Caco-2 (cell line): ENCODE results near the gene JAK1. TPM values are rescaled to one million over a fixed set of nuclear protein-coding genes. Genes with fewer than 3 reads are reported as not detected.

Source experiments
- BruUV-seq: library from RNA; stranded (reverse); fragments of 400-500 nt; replicated peaks from 2 replicates; lab custom pipeline; 2021; lab: Mats Ljungman, UMichigan
- CTCF ChIA-PET: fragments of 300-600 bp; sonication (Branson Sonifier 250); formaldehyde crosslinking; loops from one replicate; lab custom pipeline; 2022; ENCODE audit warnings: antibody characterized with exemption; lab: Charles Lee
- POLR2A ChIA-PET: fragments of 300-600 bp; sonication (Branson Sonifier 250); formaldehyde crosslinking; loops from one replicate; lab custom pipeline; 2022; ENCODE audit warnings: antibody characterized with exemption; lab: Charles Lee
- DNase-seq, 2 experiments: peaks; one replicate each; pipeline versions ENCODE4 v3.0.0 to v3.0.0-alpha.2; 2020 to 2022
- H3K27me3 ChIP-seq: replicated peaks from 2 replicates; pipeline ENCODE4 v1.6.0; 2011; ENCODE audit warnings: low read length; ENCODE audit not compliant: control insufficient read depth, insufficient read depth
- H3K36me3 ChIP-seq: 2 replicates; pipeline ENCODE4 v1.5.1; 2011; ENCODE audit warnings: low read length; ENCODE audit not compliant: control insufficient read depth, insufficient read depth
- H3K4me1 ChIP-seq: fragments of 250-450 bp; sonication (Bioruptor Pico); 2 replicates; pipeline ENCODE4 v1.5.1; 2020; ENCODE audit warnings: mild to moderate bottlenecking
- H3K4me3 ChIP-seq: 2 replicates; pipeline ENCODE4 v1.5.1; 2011; ENCODE audit warnings: low read depth, mild to moderate bottlenecking, control low read depth, low read length
- H3K9me3 ChIP-seq: fragments of 250-450 bp; sonication (Bioruptor Pico); 2 replicates; pipeline ENCODE4 v1.5.1; 2020; ENCODE audit warnings: mild to moderate bottlenecking, moderate library complexity
- H3K27ac Mint-ChIP-seq: one replicate; pipeline ENCODE4 v1.8.0; 2022; ENCODE audit warnings: mixed read lengths; ENCODE audit not compliant: unreplicated experiment
- H3K27me3 Mint-ChIP-seq: one replicate; pipeline ENCODE4 v1.8.0; 2022; ENCODE audit warnings: mixed read lengths; ENCODE audit not compliant: insufficient read depth, unreplicated experiment
- H3K36me3 Mint-ChIP-seq: one replicate; pipeline ENCODE4 v1.8.0; 2022; ENCODE audit warnings: mild to moderate bottlenecking, mixed read lengths; ENCODE audit not compliant: insufficient read depth, unreplicated experiment
- H3K4me1 Mint-ChIP-seq: one replicate; pipeline ENCODE4 v1.8.0; 2022; ENCODE audit warnings: low read depth, mixed read lengths; ENCODE audit not compliant: unreplicated experiment
- H3K4me3 Mint-ChIP-seq: one replicate; pipeline ENCODE4 v1.8.0; 2022; ENCODE audit warnings: mild to moderate bottlenecking, moderate library complexity, mixed read lengths; ENCODE audit not compliant: unreplicated experiment
- H3K9me3 Mint-ChIP-seq: one replicate; pipeline ENCODE4 v1.8.0; 2022; ENCODE audit warnings: mixed read lengths; ENCODE audit not compliant: unreplicated experiment
- CTCF ChIP-seq, 2 experiments: fragments of 200-600 bp in 1 of 2; IDR thresholded peaks; 1 replicate in 1 of 2; 2 replicates in 1 of 2; pipeline versions ENCODE4 v1.5.1 to v1.8.0; 2011 to 2022; ENCODE audit warnings: antibody characterized with exemption in 1 of 2, control low read depth in 1 of 2, inconsistent platforms in 1 of 2, low read depth in 1 of 2, low read length in 1 of 2, mild to moderate bottlenecking in 1 of 2, moderate library complexity in 1 of 2; ENCODE audit not compliant: insufficient read depth in 1 of 2, severe bottlenecking in 1 of 2, unreplicated experiment in 1 of 2
- intact Hi-C: fragments of 100-400 bp; cut with micrococcal nuclease; formaldehyde crosslinking; loops from one replicate; pipeline ENCODE4 v1.10.0; 2022; ENCODE audit not compliant: unreplicated experiment
- total RNA-seq: library from RNA; stranded (reverse); gene quantifications from 2 replicates; pipeline ENCODE4 v1.2.3, GENCODE V29; 2022

JAK1 gene
- total RNA-seq, 1 experiment from 2014 or later, result 35.5 TPM

GRCh38 chr1:64942675-64943074 is 23.7 kb downstream of the JAK1 start:
- TF ChIP-seq CTCF (IDR thresholded peaks at IDR 0.05; ENCODE audit: insufficient read depth in 1 of 2, low read depth in 1 of 2, low read length in 1 of 2, severe bottlenecking in 1 of 2, unreplicated experiment in 1 of 2), result no peak
- Mint-ChIP-seq H3K36me3 (no peaks in the 10 kb centered on the region), H3K27ac (no peak overlapping the region), H3K27me3 (no peaks in the 10 kb centered on the region), H3K4me3 (no peak overlapping the region), H3K9me3 (no peaks in the 10 kb centered on the region), H3K4me1 (no peaks in the 10 kb centered on the region)
- Histone ChIP-seq H3K9me3 (no peaks in the 10 kb centered on the region), H3K27me3 (no peaks in the 10 kb centered on the region), H3K36me3 (no peaks in the 10 kb centered on the region), H3K4me3 (no peak overlapping the region), H3K4me1 (no peaks in the 10 kb centered on the region)
- intact Hi-C loops, result no loop called here
- no TSS peak for BruUV-seq
- POLR2A ChIA-PET, result no interaction called here
- CTCF ChIA-PET, result no interaction called here
- DNase-seq, result no peak

- no peaks in the 10 kb centered on the region for H3K36me3 ChIP-seq
- H3K4me1 Mint-ChIP-seq, result no peaks in the 10 kb centered on the region
- TF ChIP-seq CTCF (IDR thresholded peaks at IDR 0.05; ENCODE audit: insufficient read depth in 1 of 2, low read depth in 1 of 2, low read length in 1 of 2, severe bottlenecking in 1 of 2, unreplicated experiment in 1 of 2), result no peak
- intact Hi-C loops, result no loop called here
- H3K4me3 Mint-ChIP-seq, result no peak overlapping the region
- H3K4me3 ChIP-seq, result no peak overlapping the region
- no peaks in the 10 kb centered on the region for H3K9me3 Mint-ChIP-seq
- ChIA-PET CTCF (no interaction called here), POLR2A (no interaction called here)
- DNase-seq, result no peak
- no peaks in the 10 kb centered on the region for H3K9me3 ChIP-seq
- no peaks in the 10 kb centered on the region for H3K27me3 Mint-ChIP-seq
- H3K27ac Mint-ChIP-seq, result no peak overlapping the region
- H3K36me3 Mint-ChIP-seq, result no peaks in the 10 kb centered on the region
- no peaks in the 10 kb centered on the region for H3K27me3 ChIP-seq
- BruUV-seq, result no TSS peak
- H3K4me1 ChIP-seq, result no peaks in the 10 kb centered on the region
Measured at GRCh38 chr1:64942118-64942517, 24.2 kb downstream of the JAK1 start.

- Mint-ChIP-seq H3K36me3 (no peaks in the 10 kb centered on the region), H3K9me3 (no peaks in the 10 kb centered on the region), H3K27me3 (no peaks in the 10 kb centered on the region), H3K27ac (no peak overlapping the region), H3K4me1 (no peaks in the 10 kb centered on the region), H3K4me3 (no peak overlapping the region)
- no TSS peak for BruUV-seq
- ChIA-PET CTCF (no interaction called here), POLR2A (no interaction called here)
- H3K27me3 ChIP-seq, result no peaks in the 10 kb centered on the region
- DNase-seq, result no peak
- no peaks in the 10 kb centered on the region for H3K36me3 ChIP-seq
- intact Hi-C loops, result no loop called here
- no peak overlapping the region for H3K4me3 ChIP-seq
- H3K9me3 ChIP-seq, result no peaks in the 10 kb centered on the region
- no peaks in the 10 kb centered on the region for H3K4me1 ChIP-seq
- no peak for TF ChIP-seq CTCF (IDR thresholded peaks at IDR 0.05; ENCODE audit: insufficient read depth in 1 of 2, low read depth in 1 of 2, low read length in 1 of 2, severe bottlenecking in 1 of 2, unreplicated experiment in 1 of 2)
Measured at GRCh38 chr1:64941461-64942117, 24.8 kb downstream of the JAK1 start.
